ENCODE data around the gene CAMLG. TPM values are rescaled to one million over a fixed set of nuclear protein-coding genes. Genes with fewer than 3 reads are reported as not detected.

The CAMLG gene
- total RNA-seq, 1 experiment from 2014 or later, result 28.3 TPM

DNA sequence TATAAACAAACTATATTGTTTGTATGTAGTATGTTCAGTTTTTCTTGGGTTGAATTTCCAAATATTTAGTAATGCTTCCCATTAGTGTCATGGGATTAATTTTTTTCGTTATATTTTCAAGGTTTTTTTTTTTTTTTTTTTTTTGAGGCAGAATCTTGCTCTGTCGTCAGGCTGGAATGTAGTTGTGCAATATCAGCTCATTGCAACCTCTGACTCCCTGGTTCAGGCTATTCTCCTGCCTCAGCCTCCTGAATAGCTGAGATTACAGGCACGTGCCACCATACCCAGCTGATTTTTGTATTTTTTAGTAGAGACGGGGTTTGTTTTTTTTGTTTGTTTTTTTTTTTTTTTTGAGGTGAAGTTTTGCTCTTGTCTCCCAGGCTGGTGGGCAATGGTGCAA is 30.9 kb downstream of the CAMLG start:
- H3K27ac ChIP-seq (ENCODE audit: low read length), result no peak overlapping the region
- CTCF ChIA-PET, result no interaction called here
- DNase-seq (ENCODE audit: low read depth, low spot score) (no peak), ATAC-seq (no peak)
- peaks cover 29% of the 10 kb centered on the region for H3K36me3 ChIP-seq (ENCODE audit: control insufficient read depth, insufficient read depth, low read length)
- POLR2A ChIA-PET, result interaction anchor here (0.6 kb wide), 1 partner anchor 78 kb away, joined by 3 read pairs; no protein-coding TSS in a partner anchor
- no peaks in the 10 kb centered on the region for H3K4me1 ChIP-seq (ENCODE audit: control insufficient read depth, insufficient read depth, low read length)
- TF ChIP-seq POLR2AphosphoS5 (IDR thresholded peaks at IDR 0.05; ENCODE audit: low read depth, low read length) (no peak), REST (IDR thresholded peaks at IDR 0.05; ENCODE audit: insufficient read depth in 1 of 2, low read depth in 2 of 2, low read length in 1 of 2) (no peak), SIN3A (IDR thresholded peaks at IDR 0.05; ENCODE audit: borderline replicate concordance, insufficient read depth, low read depth, low read length) (no peak), TCF7L2 (IDR thresholded peaks at IDR 0.05; ENCODE audit: low read depth, low read length) (no peak)
- TF ChIP-seq, protein P1, sequence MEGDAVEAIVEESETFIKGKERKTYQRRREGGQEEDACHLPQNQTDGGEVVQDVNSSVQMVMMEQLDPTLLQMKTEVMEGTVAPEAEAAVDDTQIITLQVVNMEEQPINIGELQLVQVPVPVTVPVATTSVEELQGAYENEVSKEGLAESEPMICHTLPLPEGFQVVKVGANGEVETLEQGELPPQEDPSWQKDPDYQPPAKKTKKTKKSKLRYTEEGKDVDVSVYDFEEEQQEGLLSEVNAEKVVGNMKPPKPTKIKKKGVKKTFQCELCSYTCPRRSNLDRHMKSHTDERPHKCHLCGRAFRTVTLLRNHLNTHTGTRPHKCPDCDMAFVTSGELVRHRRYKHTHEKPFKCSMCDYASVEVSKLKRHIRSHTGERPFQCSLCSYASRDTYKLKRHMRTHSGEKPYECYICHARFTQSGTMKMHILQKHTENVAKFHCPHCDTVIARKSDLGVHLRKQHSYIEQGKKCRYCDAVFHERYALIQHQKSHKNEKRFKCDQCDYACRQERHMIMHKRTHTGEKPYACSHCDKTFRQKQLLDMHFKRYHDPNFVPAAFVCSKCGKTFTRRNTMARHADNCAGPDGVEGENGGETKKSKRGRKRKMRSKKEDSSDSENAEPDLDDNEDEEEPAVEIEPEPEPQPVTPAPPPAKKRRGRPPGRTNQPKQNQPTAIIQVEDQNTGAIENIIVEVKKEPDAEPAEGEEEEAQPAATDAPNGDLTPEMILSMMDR (IDR thresholded peaks at IDR 0.05), result no peak
- H3K27me3 ChIP-seq (ENCODE audit: control insufficient read depth, insufficient read depth, low read length), result no peaks in the 10 kb centered on the region
- no peak overlapping the region for H3K4me3 ChIP-seq (ENCODE audit: low read depth in 2 of 2, low read length in 2 of 2)
- no TSS peak for BruUV-seq (replicated peaks)
- intact Hi-C loops (cut with micrococcal nuclease; ENCODE audit: unreplicated experiment), result no loop called here
- H3K9me3 ChIP-seq (ENCODE audit: control insufficient read depth, insufficient read depth, low read depth, low read length), result no peaks in the 10 kb centered on the region
- in situ Hi-C loops (cut with HindIII; ENCODE audit: low pct_unique_long_range_greater_than_20kb, low sequenced_read_pairs), result no loop called here

- ChIA-PET POLR2A (interaction anchor here (0.6 kb wide), 1 partner anchor 62 kb away, joined by 5 read pairs; no protein-coding TSS in a partner anchor), CTCF (no interaction called here)
- Histone ChIP-seq H3K36me3 (ENCODE audit: control insufficient read depth, insufficient read depth, low read length) (peaks cover 18% of the 10 kb centered on the region), H3K27me3 (ENCODE audit: control insufficient read depth, insufficient read depth, low read length) (no peaks in the 10 kb centered on the region), H3K4me1 (ENCODE audit: control insufficient read depth, insufficient read depth, low read length) (no peaks in the 10 kb centered on the region), H3K27ac (ENCODE audit: low read length) (no peak overlapping the region), H3K9me3 (ENCODE audit: control insufficient read depth, insufficient read depth, low read depth, low read length) (no peaks in the 10 kb centered on the region), H3K4me3 (ENCODE audit: low read depth in 2 of 2, low read length in 2 of 2) (no peak overlapping the region)
- intact Hi-C loops (cut with micrococcal nuclease; ENCODE audit: unreplicated experiment) (no loop called here), in situ Hi-C loops (cut with HindIII; ENCODE audit: low pct_unique_long_range_greater_than_20kb, low sequenced_read_pairs) (loop anchor here (5.0 kb wide), 1 partner anchor 60 kb away; no protein-coding TSS in a partner anchor)
- no TSS peak for BruUV-seq (replicated peaks)
- DNase-seq (ENCODE audit: low read depth, low spot score), result no peak
- no peak for ATAC-seq
- TF ChIP-seq, protein P1 (IDR thresholded peaks at IDR 0.05), result no peak
- no peak for TF ChIP-seq SIN3A (IDR thresholded peaks at IDR 0.05; ENCODE audit: borderline replicate concordance, insufficient read depth, low read depth, low read length)
- no peak for TF ChIP-seq TCF7L2 (IDR thresholded peaks at IDR 0.05; ENCODE audit: low read depth, low read length)
- no peak for TF ChIP-seq REST (IDR thresholded peaks at IDR 0.05; ENCODE audit: insufficient read depth in 1 of 2, low read depth in 2 of 2, low read length in 1 of 2)
- TF ChIP-seq POLR2AphosphoS5 (IDR thresholded peaks at IDR 0.05; ENCODE audit: low read depth, low read length), result no peak
These were observed 34.2 kb downstream of the CAMLG start for GRCh38 chr5:134772461-134773125.
